WTC11 (cell line): ENCODE results near the gene PLAC8. TPM values are rescaled to one million over a fixed set of nuclear protein-coding genes. Genes with fewer than 3 reads are reported as not detected.
"Not testable (repeated sequence)": the region's sequence is repeated elsewhere in the genome, so short reads cannot be mapped to it uniquely, and the experiment has no call there.

Experiments used
- ATAC-seq: fragments of 200-7000 bp; cut with Tn5 transposase; 2 replicates; pipeline ENCODE4 v1.10.0; 2021; ENCODE audit warnings: mild to moderate bottlenecking, moderate library complexity
- CTCF ChIA-PET: fragments of 300-600 bp; sonication (Branson Sonifier 250); formaldehyde crosslinking; loops from one replicate; lab custom pipeline; 2021; ENCODE audit warnings: antibody characterized with exemption; lab: Charles Lee
- POLR2A ChIA-PET: fragments of 350-600 bp; sonication (Branson Sonifier 250); formaldehyde crosslinking; loops from one replicate; lab custom pipeline; 2021; ENCODE audit warnings: antibody characterized with exemption; lab: Charles Lee
- DNase-seq: peaks from one replicate; pipeline ENCODE4 v3.0.0; 2021; ENCODE audit warnings: low spot score
- H3K27ac Mint-ChIP-seq: 2 replicates; pipeline ENCODE4 v1.8.0; 2021; ENCODE audit warnings: mixed read lengths
- H3K27me3 Mint-ChIP-seq: 2 replicates; pipeline ENCODE4 v1.8.0; 2021; ENCODE audit warnings: low read depth, mild to moderate bottlenecking, moderate library complexity, mixed read lengths
- H3K36me3 Mint-ChIP-seq: 2 replicates; pipeline ENCODE4 v1.8.0; 2021; ENCODE audit warnings: mixed read lengths
- H3K4me1 Mint-ChIP-seq: 2 replicates; pipeline ENCODE4 v1.8.0; 2022; ENCODE audit warnings: mixed read lengths
- H3K4me3 Mint-ChIP-seq: 2 replicates; pipeline ENCODE4 v1.8.0; 2021; ENCODE audit warnings: mild to moderate bottlenecking, moderate library complexity, mixed read lengths
- H3K9me3 Mint-ChIP-seq: 2 replicates; pipeline ENCODE4 v1.8.0; 2021; ENCODE audit warnings: mixed read lengths
- HMGA2 ChIP-seq: fragments of 250-450 bp; sonication (Bioruptor Pico); IDR thresholded peaks from 2 replicates; pipeline ENCODE4 v1.4.0; 2021; ENCODE audit warnings: mild to moderate bottlenecking, moderate library complexity
- JUN ChIP-seq: sonication (generic); formaldehyde crosslinking; IDR thresholded peaks from 2 replicates; pipeline ENCODE4 v1.8.0; 2023; ENCODE audit warnings: mild to moderate bottlenecking, missing genetic modification reagents
- KAT7 ChIP-seq: sonication (generic); formaldehyde crosslinking; IDR thresholded peaks from 2 replicates; pipeline ENCODE4 v1.8.1; 2023; ENCODE audit warnings: missing genetic modification reagents, mild to moderate bottlenecking, borderline replicate concordance
- NFYB ChIP-seq: sonication (generic); formaldehyde crosslinking; conservative IDR thresholded peaks from 2 replicates; pipeline ENCODE4 v1.8.0; 2022; ENCODE audit warnings: low read depth, missing genetic modification reagents
- NR3C1 ChIP-seq: sonication (generic); formaldehyde crosslinking; conservative IDR thresholded peaks from 2 replicates; pipeline ENCODE4 v1.8.1; 2023; ENCODE audit warnings: low read depth, mild to moderate bottlenecking, missing genetic modification reagents
- TCF7 ChIP-seq: sonication (generic); formaldehyde crosslinking; IDR thresholded peaks from 2 replicates; pipeline ENCODE4 v1.8.0; 2022; ENCODE audit warnings: mild to moderate bottlenecking, low read depth, missing genetic modification reagents, moderate library complexity
- TEAD1 ChIP-seq: sonication (generic); formaldehyde crosslinking; IDR thresholded peaks from 2 replicates; pipeline ENCODE4 v1.8.0; 2022; ENCODE audit warnings: mild to moderate bottlenecking, missing genetic modification reagents
- ZNF121 ChIP-seq: sonication (generic); formaldehyde crosslinking; IDR thresholded peaks from 2 replicates; pipeline ENCODE4 v1.8.0; 2023; ENCODE audit warnings: missing genetic modification reagents
- ZNF671 ChIP-seq: fragments of 250-450 bp; sonication (Bioruptor Pico); IDR thresholded peaks from 2 replicates; pipeline ENCODE4 v1.8.0; 2021; ENCODE audit warnings: mild to moderate bottlenecking
- total RNA-seq: library from RNA; stranded (reverse); gene quantifications from 3 replicates; pipeline ENCODE4 v1.2.3, GENCODE V29; 2021
- TF ChIP-seq, protein P1 (sequence below): sonication (generic); formaldehyde crosslinking; IDR thresholded peaks from 2 replicates; pipeline ENCODE4 v1.8.0; 2023; ENCODE audit warnings: missing genetic modification reagents
- TF ChIP-seq, protein P2 (sequence below): sonication (generic); formaldehyde crosslinking; IDR thresholded peaks from 2 replicates; pipeline ENCODE4 v1.8.1; 2023; ENCODE audit warnings: mild to moderate bottlenecking, missing genetic modification reagents
- TF ChIP-seq, protein P3 (sequence below): sonication (generic); formaldehyde crosslinking; IDR thresholded peaks from 2 replicates; pipeline ENCODE4 v1.8.0; 2023; ENCODE audit warnings: mild to moderate bottlenecking, missing genetic modification reagents
- TF ChIP-seq, protein P4 (sequence below): fragments of 250-450 bp; sonication (Bioruptor Pico); IDR thresholded peaks from 2 replicates; pipeline ENCODE4 v1.9.0; 2021; ENCODE audit warnings: moderate library complexity, mild to moderate bottlenecking, inconsistent platforms, borderline replicate concordance
- TF ChIP-seq, protein P5 (sequence below): sonication (generic); formaldehyde crosslinking; IDR thresholded peaks from 2 replicates; pipeline ENCODE4 v1.8.0; 2023; ENCODE audit warnings: missing genetic modification reagents, mild to moderate bottlenecking, borderline replicate concordance
- TF ChIP-seq, protein P6 (sequence below): sonication (generic); formaldehyde crosslinking; IDR thresholded peaks from 2 replicates; pipeline ENCODE4 v1.8.0; 2022; ENCODE audit warnings: mild to moderate bottlenecking, missing genetic modification reagents

The PLAC8 gene
- total RNA-seq, 1 experiment from 2014 or later = 1.6 TPM

DNA sequence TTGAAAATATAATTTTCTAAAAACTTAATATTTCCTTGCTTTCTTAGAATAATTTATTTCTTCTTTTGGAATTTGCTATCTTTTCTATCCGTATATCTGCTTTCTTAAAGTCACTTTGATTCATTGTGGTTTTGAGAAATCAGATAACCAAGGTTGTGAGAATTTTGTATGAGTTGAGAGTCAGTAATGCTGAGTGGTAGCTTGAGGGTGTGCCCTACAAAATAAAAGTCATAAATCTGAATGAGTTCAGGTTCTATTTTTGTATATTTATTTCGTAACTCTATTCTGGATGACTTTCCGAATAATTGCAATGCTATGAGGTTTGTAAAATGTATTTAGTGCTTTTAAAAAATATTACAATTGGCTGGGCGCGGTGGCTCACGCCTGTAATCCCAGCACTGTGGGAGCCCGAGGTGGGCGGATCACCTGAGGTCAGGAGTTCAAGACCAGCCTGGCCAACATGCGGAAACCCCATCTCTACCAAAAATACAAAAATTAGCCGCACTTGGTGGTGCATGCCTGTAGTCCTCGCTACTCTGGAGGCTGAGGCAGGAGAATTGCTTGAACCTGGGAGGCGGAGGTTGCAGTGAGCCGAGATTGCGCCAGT is 70.6 kb downstream of the PLAC8 start:
- Mint-ChIP-seq H3K36me3 (no peaks in the 10 kb centered on the region), H3K27me3 (no peaks in the 10 kb centered on the region), H3K4me3 (no peak overlapping the region), H3K9me3 (no peaks in the 10 kb centered on the region), H3K4me1 (peaks cover 3% of the 10 kb centered on the region; the same call in 1 of the 2 replicates), H3K27ac (no peak overlapping the region)
- TF ChIP-seq, protein P1, sequence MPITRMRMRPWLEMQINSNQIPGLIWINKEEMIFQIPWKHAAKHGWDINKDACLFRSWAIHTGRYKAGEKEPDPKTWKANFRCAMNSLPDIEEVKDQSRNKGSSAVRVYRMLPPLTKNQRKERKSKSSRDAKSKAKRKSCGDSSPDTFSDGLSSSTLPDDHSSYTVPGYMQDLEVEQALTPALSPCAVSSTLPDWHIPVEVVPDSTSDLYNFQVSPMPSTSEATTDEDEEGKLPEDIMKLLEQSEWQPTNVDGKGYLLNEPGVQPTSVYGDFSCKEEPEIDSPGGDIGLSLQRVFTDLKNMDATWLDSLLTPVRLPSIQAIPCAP (CRISPR knock-in tag) = no peak
- TF ChIP-seq, protein P2, sequence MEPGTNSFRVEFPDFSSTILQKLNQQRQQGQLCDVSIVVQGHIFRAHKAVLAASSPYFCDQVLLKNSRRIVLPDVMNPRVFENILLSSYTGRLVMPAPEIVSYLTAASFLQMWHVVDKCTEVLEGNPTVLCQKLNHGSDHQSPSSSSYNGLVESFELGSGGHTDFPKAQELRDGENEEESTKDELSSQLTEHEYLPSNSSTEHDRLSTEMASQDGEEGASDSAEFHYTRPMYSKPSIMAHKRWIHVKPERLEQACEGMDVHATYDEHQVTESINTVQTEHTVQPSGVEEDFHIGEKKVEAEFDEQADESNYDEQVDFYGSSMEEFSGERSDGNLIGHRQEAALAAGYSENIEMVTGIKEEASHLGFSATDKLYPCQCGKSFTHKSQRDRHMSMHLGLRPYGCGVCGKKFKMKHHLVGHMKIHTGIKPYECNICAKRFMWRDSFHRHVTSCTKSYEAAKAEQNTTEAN (CRISPR knock-in tag) = no peak
- TF ChIP-seq, protein P3, sequence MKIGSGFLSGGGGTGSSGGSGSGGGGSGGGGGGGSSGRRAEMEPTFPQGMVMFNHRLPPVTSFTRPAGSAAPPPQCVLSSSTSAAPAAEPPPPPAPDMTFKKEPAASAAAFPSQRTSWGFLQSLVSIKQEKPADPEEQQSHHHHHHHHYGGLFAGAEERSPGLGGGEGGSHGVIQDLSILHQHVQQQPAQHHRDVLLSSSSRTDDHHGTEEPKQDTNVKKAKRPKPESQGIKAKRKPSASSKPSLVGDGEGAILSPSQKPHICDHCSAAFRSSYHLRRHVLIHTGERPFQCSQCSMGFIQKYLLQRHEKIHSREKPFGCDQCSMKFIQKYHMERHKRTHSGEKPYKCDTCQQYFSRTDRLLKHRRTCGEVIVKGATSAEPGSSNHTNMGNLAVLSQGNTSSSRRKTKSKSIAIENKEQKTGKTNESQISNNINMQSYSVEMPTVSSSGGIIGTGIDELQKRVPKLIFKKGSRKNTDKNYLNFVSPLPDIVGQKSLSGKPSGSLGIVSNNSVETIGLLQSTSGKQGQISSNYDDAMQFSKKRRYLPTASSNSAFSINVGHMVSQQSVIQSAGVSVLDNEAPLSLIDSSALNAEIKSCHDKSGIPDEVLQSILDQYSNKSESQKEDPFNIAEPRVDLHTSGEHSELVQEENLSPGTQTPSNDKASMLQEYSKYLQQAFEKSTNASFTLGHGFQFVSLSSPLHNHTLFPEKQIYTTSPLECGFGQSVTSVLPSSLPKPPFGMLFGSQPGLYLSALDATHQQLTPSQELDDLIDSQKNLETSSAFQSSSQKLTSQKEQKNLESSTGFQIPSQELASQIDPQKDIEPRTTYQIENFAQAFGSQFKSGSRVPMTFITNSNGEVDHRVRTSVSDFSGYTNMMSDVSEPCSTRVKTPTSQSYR (CRISPR knock-in tag) = no peak
- TF ChIP-seq HMGA2 = no peak
- TF ChIP-seq KAT7 = no peak
- no peak for TF ChIP-seq NFYB (CRISPR knock-in tag)
- TF ChIP-seq JUN (CRISPR knock-in tag) = no peak
- TF ChIP-seq, protein P4, sequence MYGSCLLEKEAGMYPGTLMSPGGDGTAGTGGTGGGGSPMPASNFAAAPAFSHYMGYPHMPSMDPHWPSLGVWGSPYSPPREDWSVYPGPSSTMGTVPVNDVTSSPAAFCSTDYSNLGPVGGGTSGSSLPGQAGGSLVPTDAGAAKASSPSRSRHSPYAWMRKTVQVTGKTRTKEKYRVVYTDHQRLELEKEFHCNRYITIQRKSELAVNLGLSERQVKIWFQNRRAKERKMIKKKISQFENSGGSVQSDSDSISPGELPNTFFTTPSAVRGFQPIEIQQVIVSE (CRISPR knock-in tag) = no peak
- no peak for TF ChIP-seq TEAD1
- no peak for TF ChIP-seq TCF7 (CRISPR knock-in tag)
- no peak for TF ChIP-seq ZNF671 (CRISPR knock-in tag)
- TF ChIP-seq NR3C1 = no peak
- TF ChIP-seq, protein P5, sequence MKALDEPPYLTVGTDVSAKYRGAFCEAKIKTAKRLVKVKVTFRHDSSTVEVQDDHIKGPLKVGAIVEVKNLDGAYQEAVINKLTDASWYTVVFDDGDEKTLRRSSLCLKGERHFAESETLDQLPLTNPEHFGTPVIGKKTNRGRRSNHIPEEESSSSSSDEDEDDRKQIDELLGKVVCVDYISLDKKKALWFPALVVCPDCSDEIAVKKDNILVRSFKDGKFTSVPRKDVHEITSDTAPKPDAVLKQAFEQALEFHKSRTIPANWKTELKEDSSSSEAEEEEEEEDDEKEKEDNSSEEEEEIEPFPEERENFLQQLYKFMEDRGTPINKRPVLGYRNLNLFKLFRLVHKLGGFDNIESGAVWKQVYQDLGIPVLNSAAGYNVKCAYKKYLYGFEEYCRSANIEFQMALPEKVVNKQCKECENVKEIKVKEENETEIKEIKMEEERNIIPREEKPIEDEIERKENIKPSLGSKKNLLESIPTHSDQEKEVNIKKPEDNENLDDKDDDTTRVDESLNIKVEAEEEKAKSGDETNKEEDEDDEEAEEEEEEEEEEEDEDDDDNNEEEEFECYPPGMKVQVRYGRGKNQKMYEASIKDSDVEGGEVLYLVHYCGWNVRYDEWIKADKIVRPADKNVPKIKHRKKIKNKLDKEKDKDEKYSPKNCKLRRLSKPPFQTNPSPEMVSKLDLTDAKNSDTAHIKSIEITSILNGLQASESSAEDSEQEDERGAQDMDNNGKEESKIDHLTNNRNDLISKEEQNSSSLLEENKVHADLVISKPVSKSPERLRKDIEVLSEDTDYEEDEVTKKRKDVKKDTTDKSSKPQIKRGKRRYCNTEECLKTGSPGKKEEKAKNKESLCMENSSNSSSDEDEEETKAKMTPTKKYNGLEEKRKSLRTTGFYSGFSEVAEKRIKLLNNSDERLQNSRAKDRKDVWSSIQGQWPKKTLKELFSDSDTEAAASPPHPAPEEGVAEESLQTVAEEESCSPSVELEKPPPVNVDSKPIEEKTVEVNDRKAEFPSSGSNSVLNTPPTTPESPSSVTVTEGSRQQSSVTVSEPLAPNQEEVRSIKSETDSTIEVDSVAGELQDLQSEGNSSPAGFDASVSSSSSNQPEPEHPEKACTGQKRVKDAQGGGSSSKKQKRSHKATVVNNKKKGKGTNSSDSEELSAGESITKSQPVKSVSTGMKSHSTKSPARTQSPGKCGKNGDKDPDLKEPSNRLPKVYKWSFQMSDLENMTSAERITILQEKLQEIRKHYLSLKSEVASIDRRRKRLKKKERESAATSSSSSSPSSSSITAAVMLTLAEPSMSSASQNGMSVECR = no peak
- TF ChIP-seq, protein P6, sequence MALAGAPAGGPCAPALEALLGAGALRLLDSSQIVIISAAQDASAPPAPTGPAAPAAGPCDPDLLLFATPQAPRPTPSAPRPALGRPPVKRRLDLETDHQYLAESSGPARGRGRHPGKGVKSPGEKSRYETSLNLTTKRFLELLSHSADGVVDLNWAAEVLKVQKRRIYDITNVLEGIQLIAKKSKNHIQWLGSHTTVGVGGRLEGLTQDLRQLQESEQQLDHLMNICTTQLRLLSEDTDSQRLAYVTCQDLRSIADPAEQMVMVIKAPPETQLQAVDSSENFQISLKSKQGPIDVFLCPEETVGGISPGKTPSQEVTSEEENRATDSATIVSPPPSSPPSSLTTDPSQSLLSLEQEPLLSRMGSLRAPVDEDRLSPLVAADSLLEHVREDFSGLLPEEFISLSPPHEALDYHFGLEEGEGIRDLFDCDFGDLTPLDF (CRISPR knock-in tag) = no peak
- ATAC-seq (no peak), DNase-seq (no peak)
- POLR2A ChIA-PET = no interaction called here
- CTCF ChIA-PET = no interaction called here

DNA sequence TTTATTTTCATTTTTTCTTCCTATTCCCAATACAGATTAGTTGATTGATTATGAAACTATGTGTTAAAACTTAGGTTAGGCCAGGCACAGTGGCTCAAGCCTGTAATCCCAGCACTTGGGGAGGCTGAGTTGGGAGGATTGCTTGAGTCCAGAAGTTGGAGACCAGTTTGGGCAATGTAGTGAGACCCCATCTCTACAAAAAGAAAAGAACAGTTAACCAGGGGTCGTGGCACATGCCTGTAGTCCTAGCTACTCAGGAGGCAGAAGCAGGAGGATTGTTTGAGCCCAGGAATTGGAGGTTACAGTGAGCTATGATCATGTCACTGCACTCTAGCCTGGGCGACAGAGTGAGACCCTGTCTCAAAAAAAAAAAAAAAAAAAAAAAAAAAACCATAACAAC is 71.4 kb downstream of the PLAC8 start:
- H3K27ac Mint-ChIP-seq, H3K9me3 Mint-ChIP-seq, H3K27me3 Mint-ChIP-seq, H3K36me3 Mint-ChIP-seq, H3K4me1 Mint-ChIP-seq, DNase-seq, H3K4me3 Mint-ChIP-seq, CTCF ChIA-PET, ATAC-seq: not testable (repeated sequence)
- 0 out of 2 replicates have a peak, but pooled peaks have one; percentile 29 for TF ChIP-seq ZNF121 (CRISPR knock-in tag)
- POLR2A ChIA-PET = interaction anchor here (0.6 kb wide), 1 partner anchor 72 kb away, joined by 6 read pairs; the partner anchor contains the start of gene PLAC8
